Measurements from ENCODE around the gene ABTB2.

ABTB2 gene

GRCh38 chr11:34335331-34335730 lies 22.5 kb downstream of the ABTB2 start:
- no peak for TF ChIP-seq CTCF (IDR thresholded peaks at IDR 0.05; ENCODE audit: extremely low read depth, missing control alignments)
- DNase-seq (ENCODE audit: low spot score) = no peak

- DNase-seq (ENCODE audit: low spot score) = no peak
- no peak for TF ChIP-seq CTCF (IDR thresholded peaks at IDR 0.05; ENCODE audit: extremely low read depth, missing control alignments)
These were observed 24.0 kb downstream of the ABTB2 start for GRCh38 chr11:34333787-34334186.

DNA sequence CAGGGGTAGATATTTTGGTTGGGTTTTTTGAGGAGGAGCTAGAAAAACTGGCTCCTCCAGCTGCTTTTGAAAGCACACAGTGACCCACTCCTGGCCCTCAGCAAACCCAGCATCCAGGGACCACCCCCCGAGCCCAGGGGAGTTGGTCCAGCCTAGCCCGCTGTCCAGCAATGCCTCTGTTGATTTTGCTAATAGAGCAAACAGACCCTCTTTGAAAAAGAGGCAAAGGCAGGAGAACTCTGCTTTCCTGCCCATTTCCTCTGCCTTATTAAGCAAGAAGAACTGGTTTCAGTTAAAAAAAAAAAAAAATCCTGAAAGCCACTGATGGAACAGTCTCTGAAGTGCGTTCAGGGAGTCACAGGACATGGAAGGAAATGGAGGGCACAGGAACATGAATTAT lies 25.3 kb downstream of the ABTB2 start:
- DNase-seq (ENCODE audit: low spot score) = no peak
- TF ChIP-seq CTCF (IDR thresholded peaks at IDR 0.05; ENCODE audit: extremely low read depth, missing control alignments) = no peak

- no peak for TF ChIP-seq CTCF (IDR thresholded peaks at IDR 0.05; ENCODE audit: extremely low read depth, missing control alignments)
These were observed 26.1 kb downstream of the ABTB2 start for GRCh38 chr11:34331736-34332135.

DNA sequence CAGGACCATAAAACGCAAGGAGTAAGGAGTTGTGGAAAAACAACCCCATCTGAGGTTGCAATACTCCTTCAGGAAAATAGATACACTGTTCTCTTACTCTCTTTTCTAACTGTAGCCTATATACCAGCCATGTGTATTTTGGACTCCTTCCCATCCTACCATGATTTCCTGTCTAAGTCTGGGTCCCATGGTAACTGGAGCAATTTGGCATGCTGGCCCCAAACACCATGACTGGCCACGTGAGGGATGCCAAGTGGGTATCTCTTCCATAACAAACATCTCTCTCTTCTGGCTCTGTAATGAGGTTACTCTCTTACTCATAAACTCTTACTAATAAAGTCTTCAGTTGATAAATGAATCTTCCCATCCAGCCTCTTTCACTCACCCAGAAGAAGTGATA lies 26.5 kb downstream of the ABTB2 start:
- DNase-seq (ENCODE audit: low spot score) = no peak
- TF ChIP-seq CTCF (IDR thresholded peaks at IDR 0.05; ENCODE audit: extremely low read depth, missing control alignments) = no peak

More at GRCh38 chr11:34331736-34332135, 26.1 kb downstream of the ABTB2 start:
- DNase-seq (ENCODE audit: low spot score) = no peak

DNA sequence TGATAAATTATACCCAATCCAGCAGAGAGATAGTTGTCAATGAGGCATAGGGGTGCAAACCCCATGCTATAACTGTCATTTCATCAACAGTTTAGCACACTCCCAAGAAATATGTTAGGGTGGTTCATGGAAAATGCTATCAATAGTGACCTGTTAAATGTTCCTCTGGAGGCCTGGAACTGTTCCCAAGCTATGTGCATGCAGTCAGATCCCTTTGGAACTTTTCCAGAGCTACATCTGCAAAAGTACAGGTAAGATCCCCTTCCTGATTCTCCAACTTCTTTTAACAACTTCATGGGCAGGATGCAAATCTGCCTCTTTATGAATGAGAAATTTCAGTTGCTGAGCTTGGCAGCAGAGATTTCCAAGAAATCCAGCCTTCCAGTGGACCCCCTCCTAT lies 27.2 kb downstream of the ABTB2 start:
- TF ChIP-seq CTCF (IDR thresholded peaks at IDR 0.05; ENCODE audit: extremely low read depth, missing control alignments) = no peak
- no peak for DNase-seq (ENCODE audit: low spot score)

- DNase-seq (ENCODE audit: low spot score) = no peak
- no peak for TF ChIP-seq CTCF (IDR thresholded peaks at IDR 0.05; ENCODE audit: extremely low read depth, missing control alignments)
These were observed 27.9 kb downstream of the ABTB2 start for GRCh38 chr11:34329876-34330275.

Measured in GM20000 (cell line).